Measurements from ENCODE around the gene LIPI.

DNA sequence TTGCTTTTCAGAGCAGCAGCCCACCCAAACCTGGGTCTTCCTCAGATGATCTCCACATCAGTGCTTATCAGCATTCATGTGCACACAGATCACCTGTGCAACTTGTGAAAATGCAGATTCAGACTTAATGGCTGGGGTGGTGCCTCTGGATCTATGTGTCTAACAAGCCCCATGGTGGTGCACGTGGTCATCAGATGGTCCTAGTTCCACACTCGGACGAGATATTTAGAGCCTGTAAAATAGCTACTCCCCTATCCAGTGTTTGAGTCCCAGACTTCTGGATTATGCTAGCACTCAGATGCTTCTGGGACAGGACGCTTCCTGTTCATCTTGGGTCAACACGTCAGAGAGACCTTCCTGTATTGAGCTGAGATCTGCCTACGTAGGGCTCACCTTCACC is 114.2 kb downstream of the LIPI start:
- TF ChIP-seq EP300 (IDR thresholded peaks at IDR 0.05; ENCODE audit: borderline replicate concordance in 1 of 2, control insufficient read depth in 1 of 2, low read depth in 2 of 2, low read length in 2 of 2): no peak
- TF ChIP-seq ZZZ3 (IDR thresholded peaks at IDR 0.05; ENCODE audit: control insufficient read depth, insufficient read length, low read depth): no peak
- no peak for TF ChIP-seq MXI1 (IDR thresholded peaks at IDR 0.05; ENCODE audit: low read depth, low read length)
